CD4-positive, alpha-beta T cell (primary cell): Measurements from ENCODE around the gene KIF15. TPM values are rescaled to one million over a fixed set of nuclear protein-coding genes. Genes with fewer than 3 reads are reported as not detected.
"Not testable (repeated sequence)": the region's sequence is repeated elsewhere in the genome, so short reads cannot be mapped to it uniquely, and the experiment has no call there.

Source experiments
- ATAC-seq: fragments of 200-7000 bp; cut with Tn5 transposase; one replicate; pipeline ENCODE4 v1.10.0; 2022; ENCODE audit warnings: mild to moderate bottlenecking; ENCODE audit not compliant: poor library complexity
- CTCF ChIA-PET: fragments of 350-600 bp; sonication (Branson Sonifier 250); formaldehyde crosslinking; loops from one replicate; lab custom pipeline; 2021; ENCODE audit warnings: antibody characterized with exemption, inconsistent platforms; lab: Charles Lee
- POLR2A ChIA-PET: fragments of 350-600 bp; sonication (Branson Sonifier 250); formaldehyde crosslinking; loops from one replicate; lab custom pipeline; 2021; ENCODE audit warnings: antibody characterized with exemption, inconsistent platforms; lab: Charles Lee
- DNase-seq, 14 experiments: peaks; one replicate each; pipeline ENCODE4 v3.0.0-alpha.2; 2013 to 2020; ENCODE audit warnings: mixed read lengths in 2 of 14
- H3K27ac ChIP-seq, 2 donors: one replicate each; pipeline versions ENCODE4 v1.5.1 to v1.7.0; 2013; ENCODE audit warnings: low read length in 2 of 2, low read depth in 1 of 2, mild to moderate bottlenecking in 1 of 2
- H3K27me3 ChIP-seq, 2 experiments: 1 replicate in 1 of 2; 2 replicates in 1 of 2; pipeline versions ENCODE4 v1.6.1 to v1.7.0; 2013; ENCODE audit warnings: low read length in 2 of 2, control low read depth in 1 of 2, mild to moderate bottlenecking in 1 of 2, moderate library complexity in 1 of 2; ENCODE audit not compliant: insufficient read depth in 2 of 2, control insufficient read depth in 1 of 2
- H3K36me3 ChIP-seq: one replicate; pipeline ENCODE4 v1.6.1; 2013; ENCODE audit warnings: low read length, control low read depth; ENCODE audit not compliant: insufficient read depth
- H3K4me1 ChIP-seq: one replicate; pipeline ENCODE4 v1.6.1; 2013; ENCODE audit warnings: low read length, control low read depth; ENCODE audit not compliant: insufficient read depth
- H3K4me3 ChIP-seq: one replicate; pipeline ENCODE4 v1.5.1; 2013; ENCODE audit warnings: mild to moderate bottlenecking, low read length, moderate library complexity
- H3K9me3 ChIP-seq, 2 experiments: 1 replicate in 1 of 2; 2 replicates in 1 of 2; pipeline versions ENCODE4 v1.6.1 to v1.7.0; 2013; ENCODE audit warnings: low read length in 2 of 2, mild to moderate bottlenecking in 2 of 2, control low read depth in 1 of 2, moderate library complexity in 1 of 2; ENCODE audit not compliant: control insufficient read depth in 1 of 2, insufficient read depth in 1 of 2
- H3K27ac Mint-ChIP-seq: one replicate; pipeline ENCODE4 v1.8.0; 2020; ENCODE audit warnings: mixed read lengths
- H3K27me3 Mint-ChIP-seq: one replicate; pipeline ENCODE4 v1.8.0; 2021; ENCODE audit warnings: mixed read lengths
- H3K36me3 Mint-ChIP-seq: one replicate; pipeline ENCODE4 v1.8.0; 2021; ENCODE audit warnings: low read depth, mixed read lengths
- H3K4me1 Mint-ChIP-seq: one replicate; pipeline ENCODE4 v1.8.0; 2021; ENCODE audit warnings: low read depth, mixed read lengths
- H3K4me3 Mint-ChIP-seq: one replicate; pipeline ENCODE4 v1.8.0; 2020; ENCODE audit warnings: mild to moderate bottlenecking, mixed read lengths
- H3K9me3 Mint-ChIP-seq: one replicate; pipeline ENCODE4 v1.8.0; 2020; ENCODE audit warnings: mixed read lengths
- CTCF ChIP-seq: fragments of 200-600 bp; IDR thresholded peaks from one replicate; pipeline ENCODE4 v1.8.0; 2022; ENCODE audit warnings: antibody characterized with exemption, mild to moderate bottlenecking
- intact Hi-C, 2 experiments: fragments of 100-400 bp; cut with DNase I in 1 of 2; cut with micrococcal nuclease in 1 of 2; formaldehyde crosslinking; loops; one replicate each; pipeline versions ENCODE4 v1.15.1 to v1.9.0; 2023 to 2025; cut with DNase I, micrococcal nuclease
- total RNA-seq, 174 experiments: library from RNA in 2 of 174; stranded (reverse) in 2 of 174; gene quantifications; one replicate each; pipeline ENCODE4 v1.2.3 and lab custom pipeline; 2021 to 2026

The KIF15 gene
- total RNA-seq, 2 experiments from 2014 or later, result 0.08 to 0.11 TPM

- ATAC-seq (no peak), DNase-seq (no peak)
- Histone ChIP-seq H3K9me3 (no peaks in the 10 kb centered on the region), H3K27me3 (no peaks in the 10 kb centered on the region), H3K4me3 (no peak overlapping the region), H3K4me1 (no peaks in the 10 kb centered on the region), H3K27ac (no peak overlapping the region), H3K36me3 (no peaks in the 10 kb centered on the region)
- H3K36me3 Mint-ChIP-seq, result no peaks in the 10 kb centered on the region
- no peaks in the 10 kb centered on the region for H3K27me3 Mint-ChIP-seq
- intact Hi-C loops, result no loop called here
- H3K27ac Mint-ChIP-seq, result no peak overlapping the region
- H3K4me3 Mint-ChIP-seq, result no peak overlapping the region
- no peak for TF ChIP-seq CTCF
- H3K9me3 Mint-ChIP-seq, result no peaks in the 10 kb centered on the region
- CTCF ChIA-PET, result no interaction called here
- H3K4me1 Mint-ChIP-seq, result no peaks in the 10 kb centered on the region
- POLR2A ChIA-PET, result no interaction called here
Observed at GRCh38 chr3:44842376-44842775, 80.8 kb downstream of the KIF15 start.

- DNase-seq (no peak), ATAC-seq (no peak)
- Histone ChIP-seq H3K4me1 (no peaks in the 10 kb centered on the region), H3K36me3 (no peaks in the 10 kb centered on the region), H3K27ac (no peak overlapping the region), H3K27me3 (no peaks in the 10 kb centered on the region), H3K4me3 (no peak overlapping the region), H3K9me3 (no peaks in the 10 kb centered on the region)
- ChIA-PET POLR2A (interaction anchor here (0.6 kb wide), 1 partner anchor 209 kb away, joined by 3 read pairs; no protein-coding TSS in a partner anchor), CTCF (interaction anchor here (1.2 kb wide), 1 partner anchor 9 kb away, joined by 3 read pairs; no protein-coding TSS in a partner anchor)
- Mint-ChIP-seq H3K9me3 (no peaks in the 10 kb centered on the region), H3K27me3 (no peaks in the 10 kb centered on the region), H3K4me1 (no peaks in the 10 kb centered on the region), H3K4me3 (no peak overlapping the region), H3K27ac (no peak overlapping the region), H3K36me3 (no peaks in the 10 kb centered on the region)
- intact Hi-C loops, result no loop called here
- TF ChIP-seq CTCF, result no peak
Observed at GRCh38 chr3:44845528-44846520, 84.2 kb downstream of the KIF15 start.

GRCh38 chr3:44848634-44849033, 87.0 kb downstream of the KIF15 start:
- Histone ChIP-seq H3K27ac (no peak overlapping the region), H3K27me3 (no peaks in the 10 kb centered on the region), H3K4me1 (no peaks in the 10 kb centered on the region), H3K4me3 (no peak overlapping the region), H3K9me3 (no peaks in the 10 kb centered on the region), H3K36me3 (no peaks in the 10 kb centered on the region)
- POLR2A ChIA-PET, result no interaction called here
- DNase-seq (no peak), ATAC-seq (no peak)
- no peaks in the 10 kb centered on the region for H3K9me3 Mint-ChIP-seq
- H3K4me1 Mint-ChIP-seq, result no peaks in the 10 kb centered on the region
- H3K27me3 Mint-ChIP-seq, result no peaks in the 10 kb centered on the region
- no peaks in the 10 kb centered on the region for H3K36me3 Mint-ChIP-seq
- intact Hi-C loops, result no loop called here
- H3K27ac Mint-ChIP-seq, result no peak overlapping the region
- H3K4me3 Mint-ChIP-seq, result no peak overlapping the region
- no peak for TF ChIP-seq CTCF
- CTCF ChIA-PET, result interaction anchor here (0.6 kb wide), 1 partner anchor 58 kb away, joined by 3 read pairs; no protein-coding TSS in a partner anchor

- ATAC-seq, POLR2A ChIA-PET, H3K27me3 Mint-ChIP-seq, H3K36me3 Mint-ChIP-seq, intact Hi-C loops, H3K27ac Mint-ChIP-seq, H3K27me3 ChIP-seq, H3K4me3 Mint-ChIP-seq, H3K4me1 ChIP-seq, H3K4me1 Mint-ChIP-seq, H3K9me3 Mint-ChIP-seq, H3K4me3 ChIP-seq, H3K36me3 ChIP-seq, H3K27ac ChIP-seq, CTCF ChIA-PET, DNase-seq, H3K9me3 ChIP-seq: not testable (repeated sequence)
Observed at GRCh38 chr3:44856663-44857062, 95.1 kb downstream of the KIF15 start.
